K562 (cell line): Measurements from ENCODE around the gene BIVM. TPM values are rescaled to one million over a fixed set of nuclear protein-coding genes. Genes with fewer than 3 reads are reported as not detected.

Source experiments
- CHD7 ChIP-seq: fragments of 200-600 bp; sonication (generic); IDR thresholded peaks from one replicate; pipeline ENCODE4 v1.6.1; 2012; ENCODE audit warnings: mild to moderate bottlenecking, low read depth, low read length, inconsistent platforms
- HNRNPH1 ChIP-seq: fragments of 200-400 bp; formaldehyde crosslinking; optimal IDR thresholded peaks from 2 replicates; pipeline ENCODE3; 2017; ENCODE audit warnings: low read depth, mild to moderate bottlenecking, low read length, moderate library complexity
- KAT7 ChIP-seq: sonication (generic); formaldehyde crosslinking; IDR thresholded peaks from 2 replicates; pipeline ENCODE4 v1.8.0; 2022; ENCODE audit warnings: missing genetic modification reagents, mild to moderate bottlenecking, borderline replicate concordance
- RB1 ChIP-seq: fragments of 450-650 bp; IDR thresholded peaks from 2 replicates; pipeline ENCODE4 v1.6.1; 2017; ENCODE audit warnings: low read depth, mild to moderate bottlenecking
- SIN3A ChIP-seq, 2 experiments: fragments of 150-350 bp in 1 of 2; IDR thresholded peaks; 2 replicates each; pipeline ENCODE4 v1.6.1; 2011 to 2016; ENCODE audit warnings: borderline replicate concordance in 2 of 2, low read depth in 2 of 2, low read length in 2 of 2, mild to moderate bottlenecking in 2 of 2, moderate library complexity in 2 of 2; ENCODE audit not compliant: control insufficient read depth in 1 of 2
- TGIF2 ChIP-seq: sonication (generic); formaldehyde crosslinking; IDR thresholded peaks from 2 replicates; pipeline ENCODE4 v1.8.1; 2022; ENCODE audit warnings: mild to moderate bottlenecking, missing genetic modification reagents, moderate library complexity
- ZNF12 ChIP-seq: sonication (generic); formaldehyde crosslinking; IDR thresholded peaks from 2 replicates; pipeline ENCODE4 v1.4.0; 2020; ENCODE audit warnings: mild to moderate bottlenecking, missing genetic modification reagents
- polyA plus RNA-seq, 8 experiments: library from polyadenylated mRNA; depleted of rRNA in 4 of 8; stranded (reverse) in 5 of 8; unstranded in 3 of 8; fragments of >200 nt; fragmentation: Nextera tagmentation in 2 of 8; fragmentation: Illumina TruSeq in 1 of 8; extraction: Ambion mirVana in 2 of 8; extraction: Trizol in 1 of 8; gene quantifications; 2 replicates each; pipeline versions ENCODE4 v1.2.1 to v1.2.3, GENCODE V29; 2011 to 2014; ENCODE audit warnings: inconsistent platforms in 1 of 8, missing spikeins in 1 of 8
- total RNA-seq, 7 experiments: library from RNA; depleted of rRNA in 6 of 7; stranded (reverse); fragments of >200 nt in 6 of 7; fragmentation: Illumina TruSeq in 2 of 7; extraction: Trizol in 2 of 7; gene quantifications; 2 replicates each; pipeline versions ENCODE4 v1.2.1 to v1.2.3, GENCODE V29; 2011 to 2021; ENCODE audit warnings: low replicate concordance in 1 of 7
- TF ChIP-seq, protein P1 (sequence below): fragments of 250-450 bp; sonication (Bioruptor Pico); IDR thresholded peaks from 2 replicates; pipeline ENCODE4 v1.8.0; 2022; ENCODE audit warnings: inconsistent platforms, mild to moderate bottlenecking, moderate library complexity, borderline replicate concordance
- TF ChIP-seq, protein P2 (sequence below), 2 experiments: fragments of 200-800 bp in 1 of 2; sonication (Bioruptor generic) in 1 of 2; sonication (generic) in 1 of 2; formaldehyde crosslinking in 1 of 2; IDR thresholded peaks in 1 of 2; conservative IDR thresholded peaks in 1 of 2; 2 replicates each; pipeline versions ENCODE4 v1.5.0 to v1.6.1; 2016 to 2020; ENCODE audit warnings: missing compliant biosample characterization in 1 of 2, missing genetic modification characterization in 1 of 2, missing genetic modification reagents in 1 of 2

Gene BIVM
- total and polyA plus RNA-seq, 9 of the 15 experiments (the other 6 are each of a cell fraction or from before 2014, with no cell fraction given), result 3.6 to 23.1 (median 16.8) TPM

DNA sequence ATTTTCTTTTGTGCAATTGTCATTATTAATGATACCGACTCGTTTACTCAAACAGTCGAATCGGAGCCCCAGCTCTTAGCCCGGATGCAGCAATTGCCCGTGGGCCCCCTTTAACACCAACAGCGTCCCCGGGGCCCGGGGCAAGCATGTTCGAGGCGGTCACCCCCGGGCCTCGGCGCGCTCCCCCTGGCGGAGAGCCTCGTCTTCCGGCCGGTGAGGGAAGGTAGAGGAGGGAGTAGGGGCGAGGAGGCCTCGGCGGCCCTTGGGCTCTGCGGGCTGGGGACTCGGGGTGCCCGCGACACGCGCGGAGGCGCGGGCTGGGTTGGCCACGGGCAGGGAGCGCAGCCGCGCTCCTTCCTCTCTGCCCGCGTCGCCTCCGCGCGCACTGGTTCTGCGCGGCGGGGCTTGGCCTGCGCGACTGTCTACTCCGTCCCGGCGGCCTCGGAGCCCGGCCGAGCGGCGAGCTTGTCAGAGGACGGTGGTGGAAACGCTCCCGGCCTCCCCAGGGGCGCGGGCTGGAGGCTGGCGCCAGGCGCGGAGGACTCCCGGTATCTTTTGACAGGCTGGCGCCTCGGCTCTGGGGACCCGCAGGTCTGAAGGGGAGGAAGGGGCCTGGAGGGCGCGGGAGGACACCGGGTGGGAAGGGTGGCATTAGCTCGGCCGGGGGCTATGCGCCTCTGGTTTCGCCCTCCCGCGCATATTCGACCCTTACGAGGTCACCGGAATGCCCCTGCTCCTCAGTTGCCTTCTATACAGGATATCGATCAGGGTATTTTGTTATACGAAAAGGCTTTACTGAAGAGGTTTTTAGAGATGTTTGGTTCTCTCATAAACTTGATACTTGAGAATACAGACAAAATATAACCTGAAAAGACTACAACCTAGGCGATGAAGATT, 1.5 kb downstream of the BIVM start (continued):
- TF ChIP-seq CHD7 (no peak), ZNF12 (no peak), TGIF2 (CRISPR knock-in tag) (no peak), HNRNPH1 (no peak), RB1 (peak; percentile 78), KAT7 (CRISPR knock-in tag) (peak; percentile 39; the same call in 1 of the 2 replicates), SIN3A (IDR thresholded peaks at IDR 0.05; ENCODE audit: borderline replicate concordance in 2 of 2, control insufficient read depth in 1 of 2, low read depth in 2 of 2, low read length in 2 of 2) (0 out of 4 replicates have a peak, but pooled peaks of 1 of the 2 experiments have one; percentile 23)
- TF ChIP-seq, protein P1, sequence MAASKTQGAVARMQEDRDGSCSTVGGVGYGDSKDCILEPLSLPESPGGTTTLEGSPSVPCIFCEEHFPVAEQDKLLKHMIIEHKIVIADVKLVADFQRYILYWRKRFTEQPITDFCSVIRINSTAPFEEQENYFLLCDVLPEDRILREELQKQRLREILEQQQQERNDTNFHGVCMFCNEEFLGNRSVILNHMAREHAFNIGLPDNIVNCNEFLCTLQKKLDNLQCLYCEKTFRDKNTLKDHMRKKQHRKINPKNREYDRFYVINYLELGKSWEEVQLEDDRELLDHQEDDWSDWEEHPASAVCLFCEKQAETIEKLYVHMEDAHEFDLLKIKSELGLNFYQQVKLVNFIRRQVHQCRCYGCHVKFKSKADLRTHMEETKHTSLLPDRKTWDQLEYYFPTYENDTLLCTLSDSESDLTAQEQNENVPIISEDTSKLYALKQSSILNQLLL (CRISPR knock-in tag), result no peak
- TF ChIP-seq, protein P2, sequence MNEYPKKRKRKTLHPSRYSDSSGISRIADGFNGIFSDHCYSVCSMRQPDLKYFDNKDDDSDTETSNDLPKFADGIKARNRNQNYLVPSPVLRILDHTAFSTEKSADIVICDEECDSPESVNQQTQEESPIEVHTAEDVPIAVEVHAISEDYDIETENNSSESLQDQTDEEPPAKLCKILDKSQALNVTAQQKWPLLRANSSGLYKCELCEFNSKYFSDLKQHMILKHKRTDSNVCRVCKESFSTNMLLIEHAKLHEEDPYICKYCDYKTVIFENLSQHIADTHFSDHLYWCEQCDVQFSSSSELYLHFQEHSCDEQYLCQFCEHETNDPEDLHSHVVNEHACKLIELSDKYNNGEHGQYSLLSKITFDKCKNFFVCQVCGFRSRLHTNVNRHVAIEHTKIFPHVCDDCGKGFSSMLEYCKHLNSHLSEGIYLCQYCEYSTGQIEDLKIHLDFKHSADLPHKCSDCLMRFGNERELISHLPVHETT (CRISPR knock-in tag; conservative IDR thresholded peaks at IDR 0.05 in 1 of 2, IDR thresholded peaks at IDR 0.05 in 1 of 2), result no peak
